Measurements from ENCODE around the gene CD14.
"Not testable (repeated sequence)": the region's sequence is repeated elsewhere in the genome, so short reads cannot be mapped to it uniquely, and the experiment has no call there.

Gene CD14

DNA sequence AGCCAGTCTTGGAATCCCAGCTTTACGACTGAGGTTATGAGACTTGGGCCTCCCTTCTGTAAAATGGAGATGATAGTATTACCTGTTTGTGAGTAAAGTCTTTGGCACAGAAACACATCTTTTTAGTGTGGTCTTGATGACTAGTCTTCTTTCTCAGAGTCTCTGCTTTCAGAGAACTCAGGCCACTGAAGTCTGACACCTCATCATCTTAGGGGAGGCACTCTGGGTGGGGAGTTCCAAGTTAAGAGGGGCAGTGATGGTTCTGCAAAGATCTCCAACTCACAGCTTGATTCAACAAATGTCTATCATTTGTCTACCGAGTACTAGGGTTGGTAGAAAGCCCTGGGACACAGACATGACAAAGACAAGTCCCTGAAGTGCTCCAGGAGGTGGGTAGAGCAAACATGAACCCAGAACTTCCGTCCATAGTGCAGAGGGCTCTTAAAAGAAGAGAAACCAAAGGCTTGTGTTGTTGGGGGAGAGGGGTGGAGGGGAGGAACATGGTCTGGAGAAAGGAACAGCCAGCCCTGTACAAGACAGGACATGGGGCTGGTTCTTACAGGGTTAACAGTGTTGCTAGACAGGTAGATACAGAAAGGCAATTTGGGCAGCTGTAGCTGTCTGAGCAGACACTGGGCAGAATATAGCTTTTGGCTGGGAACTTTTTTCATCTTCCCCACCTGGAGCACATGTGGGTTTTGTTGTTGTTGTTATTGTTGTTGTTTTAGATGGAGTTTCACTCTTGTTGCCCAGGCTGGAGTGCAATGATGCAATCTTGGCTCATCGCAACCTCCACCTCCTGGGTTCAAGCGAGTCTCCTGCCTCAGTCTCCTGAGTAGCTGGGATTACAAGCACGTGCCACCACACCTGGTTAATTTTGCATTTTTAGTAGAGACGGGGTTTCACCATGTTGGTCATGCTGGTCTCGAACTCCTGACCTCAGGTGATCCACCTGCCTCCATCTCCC lies 2.6 kb upstream of the CD14 start:
- no peak for DNase-seq (ENCODE audit: low read depth in 2 of 2)

DNA sequence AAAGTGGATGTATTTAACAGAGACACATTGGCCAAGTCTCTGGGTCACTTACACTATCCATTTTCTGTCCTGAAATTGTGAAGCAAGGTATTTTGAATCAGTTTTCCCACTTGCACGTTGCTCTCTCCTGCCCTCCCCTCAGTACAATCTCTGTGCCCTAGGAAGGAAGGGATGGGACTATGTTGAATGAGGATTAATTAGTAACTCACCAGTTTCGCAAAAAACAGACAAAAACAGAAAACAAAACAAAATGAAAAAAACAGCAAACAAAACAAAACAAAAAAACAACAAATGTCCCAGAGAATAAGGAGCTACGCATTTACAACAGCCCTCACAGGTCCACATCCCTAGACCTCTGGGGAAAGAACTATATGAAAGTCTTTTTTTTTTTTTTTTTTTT lies 1.1 kb upstream of the CD14 start:
- DNase-seq (ENCODE audit: low read depth in 2 of 2) = no peak

GRCh38 chr5:140633501-140633900 lies 526 bp upstream of the CD14 start:
- no peak for DNase-seq (ENCODE audit: low read depth in 2 of 2)

DNA sequence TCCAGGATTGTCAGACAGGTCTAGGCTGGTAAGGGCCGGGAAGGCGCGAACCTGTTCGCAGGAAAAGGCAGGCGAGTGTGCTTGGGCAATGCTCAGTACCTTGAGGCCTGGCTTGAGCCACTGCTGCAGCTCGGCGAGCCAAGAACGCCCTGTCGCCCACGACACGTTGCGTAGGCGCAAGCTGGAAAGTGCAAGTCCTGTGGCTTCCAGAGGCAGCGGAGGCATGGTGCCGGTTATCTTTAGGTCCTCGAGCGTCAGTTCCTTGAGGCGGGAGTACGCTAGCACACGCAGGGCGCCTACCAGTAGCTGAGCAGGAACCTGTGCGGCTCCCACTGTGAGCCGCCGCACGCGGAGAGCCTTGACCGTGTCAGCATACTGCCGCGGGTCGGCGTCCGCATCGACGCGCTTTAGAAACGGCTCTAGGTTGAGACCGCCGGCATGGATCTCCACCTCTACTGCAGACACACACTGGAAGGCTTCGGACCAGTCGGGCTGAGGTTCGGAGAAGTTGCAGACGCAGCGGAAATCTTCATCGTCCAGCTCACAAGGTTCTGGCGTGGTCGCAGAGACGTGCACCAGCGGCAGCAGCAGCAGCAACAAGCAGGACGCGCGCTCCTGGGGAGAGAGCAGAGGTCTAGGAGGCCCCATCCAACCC lies 482 bp downstream of the CD14 start:
- DNase-seq (ENCODE audit: low read depth in 2 of 2) = peak in 1 of 2 donors; percentile 23

- peak in 1 of 2 donors; percentile 10 for DNase-seq (ENCODE audit: low read depth in 2 of 2)
Measured at GRCh38 chr5:140631831-140632365, 1.1 kb downstream of the CD14 start.

- no peak for DNase-seq (ENCODE audit: low read depth in 2 of 2)
Measured at GRCh38 chr5:140631036-140631417, 1.9 kb downstream of the CD14 start.

GRCh38 chr5:140630292-140631035 lies 2.5 kb downstream of the CD14 start:
- DNase-seq (ENCODE audit: low read depth in 2 of 2) = no peak

DNA sequence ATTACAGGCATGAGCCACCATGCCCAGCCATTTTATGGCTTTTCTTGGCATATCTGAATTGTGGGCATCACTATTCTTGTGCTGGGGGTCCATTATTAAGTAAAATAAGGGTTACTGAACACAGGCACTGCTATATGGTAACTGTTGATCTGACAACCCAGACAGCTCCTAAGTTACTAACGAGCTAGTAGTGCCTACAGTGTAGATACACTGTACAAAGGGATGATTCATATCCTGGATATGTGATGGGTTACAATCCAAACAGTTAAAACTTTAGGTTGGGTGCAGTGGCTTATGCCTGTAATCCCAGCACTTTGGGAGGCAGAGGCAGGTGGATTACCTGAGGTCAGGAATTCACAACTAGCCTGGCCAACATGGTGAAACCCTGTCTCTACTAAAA lies 4.3 kb downstream of the CD14 start:
- DNase-seq (ENCODE audit: low read depth in 2 of 2) = no peak

- DNase-seq (ENCODE audit: low read depth in 2 of 2) = no peak
Measured at GRCh38 chr5:140627972-140628371, 5.0 kb downstream of the CD14 start.

- DNase-seq (ENCODE audit: low read depth in 2 of 2) = not testable (repeated sequence)
Measured at GRCh38 chr5:140624886-140625285, 8.1 kb downstream of the CD14 start.

DNA sequence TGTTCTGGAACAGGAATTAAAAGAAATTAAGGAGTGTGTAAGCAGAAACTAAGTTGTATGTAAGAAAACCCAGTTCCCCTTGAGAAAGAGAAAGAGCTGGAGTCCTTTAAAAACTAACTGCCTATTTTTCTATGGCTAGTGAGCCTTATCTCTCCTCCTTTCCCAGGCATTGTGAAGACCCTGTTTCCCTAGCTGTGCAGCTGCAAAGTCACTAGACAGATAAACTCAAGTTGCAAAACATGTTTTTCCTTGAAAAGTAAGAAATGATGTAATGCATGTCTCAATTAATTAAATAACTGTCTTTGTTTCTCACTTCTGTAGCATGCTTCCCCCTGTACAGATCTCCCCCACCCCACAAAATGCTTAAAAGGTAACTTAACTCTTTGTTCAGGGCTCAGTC lies 9.9 kb downstream of the CD14 start:
- DNase-seq (ENCODE audit: low read depth in 2 of 2) = not testable (repeated sequence)

- DNase-seq (ENCODE audit: low read depth in 2 of 2) = no peak
Measured at GRCh38 chr5:140622301-140622700, 10.7 kb downstream of the CD14 start.

DNA sequence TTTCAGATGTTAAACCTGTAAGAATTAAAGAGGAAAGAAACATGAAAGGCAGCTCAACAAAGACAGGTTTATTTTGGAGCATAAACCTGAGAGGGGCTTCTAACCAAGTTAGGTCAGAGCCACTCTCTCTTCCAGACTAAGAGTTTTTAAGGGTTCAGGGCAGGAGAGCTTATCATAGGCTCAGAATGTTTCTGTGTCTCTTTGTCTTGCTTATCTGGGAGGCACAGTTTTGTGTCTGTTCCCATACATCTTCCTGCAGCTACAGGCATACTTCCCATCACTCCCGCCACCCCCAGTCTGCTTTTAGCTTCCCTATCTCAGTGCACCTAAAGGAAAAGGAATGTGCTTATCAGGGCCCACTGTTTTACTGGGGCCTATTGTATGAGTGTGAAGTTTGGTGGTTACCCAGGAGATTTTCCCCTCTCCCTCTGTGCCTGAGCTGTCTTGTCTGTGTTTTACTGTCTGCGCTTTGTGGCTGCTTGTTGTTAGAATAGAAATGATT lies 21.9 kb downstream of the CD14 start:
- no peak for DNase-seq (ENCODE audit: low read depth in 2 of 2)

DNA sequence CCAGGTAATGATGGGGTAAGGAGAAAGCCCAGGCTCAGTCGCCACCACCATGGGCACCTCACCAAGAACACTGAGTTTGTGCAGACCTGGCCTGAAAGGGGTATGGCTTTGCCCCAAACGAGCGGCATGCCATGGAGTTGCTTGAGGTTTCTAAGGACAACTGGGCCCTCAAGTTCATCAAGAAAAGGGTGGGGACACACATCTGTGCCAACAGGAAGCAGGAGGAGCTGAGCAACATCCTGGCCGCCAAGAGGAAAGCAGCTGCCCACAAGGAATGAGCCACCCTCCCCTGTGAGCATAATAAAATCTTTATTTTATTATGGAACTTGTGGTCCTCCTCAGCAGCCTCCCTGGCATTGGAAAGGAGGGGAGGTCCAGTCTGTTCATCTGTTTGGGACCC lies 23.8 kb downstream of the CD14 start:
- no peak for DNase-seq (ENCODE audit: low read depth in 2 of 2)

GRCh38 chr5:140608722-140609121 lies 24.3 kb downstream of the CD14 start:
- DNase-seq (ENCODE audit: low read depth in 2 of 2) = no peak

DNA sequence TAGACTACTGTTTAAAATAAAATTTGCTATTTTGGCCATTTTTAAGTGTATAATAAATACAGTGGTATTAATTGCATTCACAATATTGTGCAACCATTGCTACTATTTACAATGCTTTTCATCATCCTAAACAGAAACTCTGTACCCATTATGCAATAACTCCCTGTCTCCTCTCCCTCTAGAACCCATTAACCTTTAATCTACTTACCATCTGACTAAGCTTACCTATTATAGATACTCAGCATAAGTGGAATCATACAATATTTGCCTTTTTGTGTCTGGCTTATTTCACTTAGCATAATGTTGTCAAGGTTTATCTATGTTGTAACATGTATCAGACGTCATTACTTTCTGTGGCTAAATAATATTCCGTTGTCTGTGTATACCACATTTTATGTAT lies 25.9 kb downstream of the CD14 start:
- no peak for DNase-seq (ENCODE audit: low read depth in 2 of 2)

DNA sequence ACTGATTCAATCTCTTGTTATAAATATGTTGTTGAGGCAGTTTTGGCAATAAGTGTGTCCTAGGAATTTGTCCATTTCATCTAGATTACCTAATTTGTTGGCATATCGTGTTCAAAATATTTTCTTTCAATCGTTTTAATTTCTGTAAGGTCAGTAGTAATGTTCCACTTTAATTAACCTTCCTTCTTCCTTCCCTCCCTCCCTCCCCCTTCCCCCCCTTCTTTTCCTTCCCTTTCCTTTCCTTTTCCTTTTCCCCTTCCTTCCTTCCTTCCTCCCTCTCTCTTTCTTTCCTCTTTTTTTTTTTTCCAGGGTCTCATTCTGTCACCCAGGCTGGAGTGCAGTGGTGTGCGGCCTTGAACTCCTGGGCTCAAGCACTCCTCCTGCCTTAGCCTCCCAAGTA lies 27.1 kb downstream of the CD14 start:
- DNase-seq (ENCODE audit: low read depth in 2 of 2) = no peak

GRCh38 chr5:140603734-140604133 lies 29.2 kb downstream of the CD14 start:
- DNase-seq (ENCODE audit: low read depth in 2 of 2) = no peak

GRCh38 chr5:140603446-140603698 lies 29.6 kb downstream of the CD14 start:
- DNase-seq (ENCODE audit: low read depth in 2 of 2) = not testable (repeated sequence)

DNA sequence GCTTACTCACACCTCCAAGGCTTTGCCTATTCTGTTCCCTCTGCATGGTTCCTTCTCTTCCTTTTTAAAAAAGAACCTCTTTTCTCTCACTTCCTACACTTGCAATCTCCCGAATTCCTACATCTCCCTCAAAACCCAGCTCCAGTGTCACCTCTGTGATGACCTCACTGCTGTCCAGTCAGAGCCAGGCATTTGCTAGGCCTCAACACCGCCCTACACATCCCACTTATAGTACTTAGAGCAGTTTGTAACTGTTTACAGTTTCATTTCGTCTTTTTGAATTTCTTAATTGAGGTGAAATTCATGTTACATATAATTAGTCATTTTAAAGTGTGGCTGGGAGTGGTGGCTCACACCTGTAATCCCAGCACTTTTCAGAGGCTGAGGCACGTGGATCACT lies 30.8 kb downstream of the CD14 start:
- no peak for DNase-seq (ENCODE audit: low read depth in 2 of 2)

DNA sequence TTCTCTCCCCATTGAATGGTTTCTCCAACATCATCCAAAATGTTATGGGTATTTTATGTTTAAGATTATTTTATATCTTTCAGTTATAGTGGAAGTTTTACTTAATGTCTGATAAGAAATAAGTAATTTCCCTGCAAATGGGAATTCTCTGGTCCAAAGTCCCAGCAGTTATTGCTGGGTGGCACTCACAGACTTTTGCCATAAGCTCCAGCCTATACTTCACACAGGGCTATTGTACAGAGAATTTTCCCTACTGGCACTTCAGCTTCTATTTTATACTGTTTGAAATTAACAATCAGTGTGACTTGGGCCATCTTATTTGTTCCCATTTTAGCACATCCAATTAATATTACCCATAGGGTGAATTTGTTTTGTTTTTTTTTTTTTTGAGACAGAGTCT lies 32.9 kb downstream of the CD14 start:
- DNase-seq (ENCODE audit: low read depth in 2 of 2) = no peak

DNA sequence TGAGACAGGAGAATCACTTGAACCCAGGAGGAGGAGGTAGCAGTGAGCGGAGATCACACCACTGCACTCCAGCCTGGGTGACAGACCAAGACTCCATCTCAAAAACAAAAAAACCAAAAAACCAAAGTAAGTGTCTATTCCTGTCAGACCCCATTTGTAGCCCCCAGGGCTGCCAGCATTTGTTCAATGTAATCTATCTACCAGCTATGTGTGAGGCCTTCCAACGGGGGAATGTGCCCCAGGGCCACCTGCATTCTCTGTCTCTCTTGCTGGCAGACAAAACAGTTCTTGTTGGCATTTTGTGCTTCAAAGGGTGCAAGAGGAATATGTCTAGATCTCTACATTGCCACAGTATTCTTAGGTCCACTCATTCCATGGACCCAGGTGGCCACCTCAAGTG lies 34.1 kb downstream of the CD14 start:
- no peak for DNase-seq (ENCODE audit: low read depth in 2 of 2)

Measured in stimulated activated CD8-positive, alpha-beta memory T cell treated with anti-CD3 and anti-CD28 coated beads, Interleukin-2, amount 100 ng/mL, for 48 hours (primary cell).